Spinal cord (tissue), 10 donors: ENCODE results near the gene TEX19. TPM values are rescaled to one million over a fixed set of nuclear protein-coding genes. Genes with fewer than 3 reads are reported as not detected.

Experiments used
- DNase-seq, 6 donors: peaks; one replicate each; pipeline versions ENCODE4 v3.0.0 to v3.0.0-alpha.2; 2013 to 2015; ENCODE audit warnings: low spot score in 6 of 6, low read depth in 4 of 6
- H3K27ac ChIP-seq: one replicate; pipeline ENCODE4 v1.5.1; 2013; ENCODE audit warnings: low read depth, low read length, control low read depth
- H3K27me3 ChIP-seq: one replicate; pipeline ENCODE4 v1.6.1; 2013; ENCODE audit warnings: low read length; ENCODE audit not compliant: control insufficient read depth, insufficient read depth
- H3K36me3 ChIP-seq: one replicate; pipeline ENCODE4 v1.6.1; 2013; ENCODE audit warnings: low read length; ENCODE audit not compliant: control insufficient read depth, insufficient read depth
- H3K4me1 ChIP-seq: one replicate; pipeline ENCODE4 v1.6.1; 2013; ENCODE audit warnings: low read length; ENCODE audit not compliant: control insufficient read depth, insufficient read depth
- H3K4me3 ChIP-seq: one replicate; pipeline ENCODE4 v1.5.1; 2013; ENCODE audit warnings: low read depth, low read length, control low read depth
- H3K9me3 ChIP-seq: one replicate; pipeline ENCODE4 v1.6.1; 2013; ENCODE audit warnings: low read length; ENCODE audit not compliant: control insufficient read depth, insufficient read depth
- WGBS: methylation state at CpG from one replicate; pipeline ENCODE4 v1.1.5; 2013; ENCODE audit warnings: missing lambda C conversion rate; ENCODE audit not compliant: insufficient coverage; 5-methylcytosine and 5-hydroxymethylcytosine counted together
- polyA plus RNA-seq, 2 donors: library from polyadenylated mRNA; unstranded; fragments of 120-200 nt; gene quantifications; one replicate each; pipeline ENCODE4 v1.2.1, GENCODE V29; 2013; ENCODE audit not compliant: insufficient read length in 2 of 2
- total RNA-seq, 2 donors: library from RNA; depleted of rRNA in 1 of 2; stranded (reverse); fragments of 120-200 nt in 1 of 2; fragments of >200 nt in 1 of 2; gene quantifications; one replicate each; pipeline versions ENCODE4 v1.2.3 to v1.2.4, GENCODE V29; 2013 to 2014
- donor health status: healthy.

The TEX19 gene
- total and polyA plus RNA-seq, 4 donors, result not detected

DNA sequence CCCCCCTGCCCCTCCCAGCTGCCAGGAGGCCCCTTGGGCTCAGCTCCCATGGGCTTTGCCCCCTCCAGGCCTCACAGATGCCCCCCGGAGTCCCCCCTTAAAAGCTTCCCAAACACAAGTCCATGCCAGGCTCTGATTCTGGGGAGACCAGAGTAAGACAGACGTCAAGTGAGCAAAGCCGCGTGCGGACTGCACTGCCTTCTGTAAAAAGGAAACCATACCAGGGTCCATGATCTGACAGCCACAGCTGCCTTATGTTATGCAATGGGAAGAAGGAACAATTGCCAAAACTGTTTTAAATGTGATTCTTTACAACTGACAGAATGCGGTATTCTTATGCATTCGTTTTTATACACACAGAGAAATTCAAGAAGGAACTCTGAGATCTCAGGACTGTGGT is 41.2 kb downstream of the TEX19 start:
- no peak overlapping the region for H3K27ac ChIP-seq
- H3K4me3 ChIP-seq, result no peak overlapping the region
- H3K4me1 ChIP-seq, result peaks cover 14% of the 10 kb centered on the region
- WGBS, result 72% methylated on average over 4 of the region's 7 CpGs
- H3K9me3 ChIP-seq, result no peaks in the 10 kb centered on the region
- H3K36me3 ChIP-seq, result peaks cover 75% of the 10 kb centered on the region
- peak in 1 of 6 donors; percentile 12 for DNase-seq
- no peaks in the 10 kb centered on the region for H3K27me3 ChIP-seq

DNA sequence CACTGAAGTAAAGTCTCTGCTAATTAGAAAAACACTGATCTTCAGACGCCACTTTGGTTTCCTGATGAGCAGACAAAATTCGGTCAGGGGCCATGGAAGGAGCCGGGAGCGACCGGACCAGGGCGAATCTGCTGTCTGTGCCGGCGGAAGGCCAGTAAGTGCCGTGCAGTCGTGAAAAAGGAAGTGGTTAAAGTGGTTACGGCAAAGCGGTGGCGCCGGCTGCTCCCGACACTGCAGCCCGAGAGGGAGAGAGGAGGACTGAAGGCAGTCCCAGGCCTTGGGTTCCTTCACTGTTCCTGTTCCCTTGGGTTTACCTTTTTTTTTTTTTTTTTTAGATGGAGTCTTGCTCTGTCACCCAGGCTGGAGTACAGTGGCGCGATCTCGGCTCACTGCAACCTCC is 41.8 kb downstream of the TEX19 start:
- Histone ChIP-seq H3K36me3 (peaks cover 75% of the 10 kb centered on the region), H3K4me3 (no peak overlapping the region), H3K9me3 (no peaks in the 10 kb centered on the region), H3K27ac (no peak overlapping the region), H3K27me3 (no peaks in the 10 kb centered on the region), H3K4me1 (peaks cover 14% of the 10 kb centered on the region)
- no peak for DNase-seq
- WGBS, result 87% methylated on average over 15 of the region's 19 CpGs

DNA sequence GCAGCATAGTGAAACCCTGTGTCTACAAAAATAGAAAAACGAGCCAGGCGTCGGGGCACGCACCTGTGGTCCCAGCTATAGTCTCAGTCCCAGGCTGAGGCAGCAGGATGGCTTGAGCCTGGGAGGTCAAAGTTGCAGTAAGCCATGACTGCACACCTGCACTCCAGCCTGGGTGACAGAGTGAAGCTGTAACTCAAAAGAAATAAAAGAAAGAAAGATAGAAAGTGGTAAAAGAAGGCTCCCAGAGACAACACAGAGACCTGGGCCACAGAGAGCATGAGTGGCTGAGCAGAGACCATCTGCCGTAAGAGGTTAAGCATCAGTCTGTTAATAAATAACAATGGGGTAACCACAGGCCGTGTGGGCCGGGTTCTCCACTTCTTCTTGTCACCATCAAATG is 43.8 kb downstream of the TEX19 start:
- no peak overlapping the region for H3K4me3 ChIP-seq
- H3K36me3 ChIP-seq, result peaks cover 73% of the 10 kb centered on the region
- WGBS, result 94% methylated on average over 4 of the region's 7 CpGs
- H3K27ac ChIP-seq, result no peak overlapping the region
- no peaks in the 10 kb centered on the region for H3K27me3 ChIP-seq
- no peak for DNase-seq
- no peaks in the 10 kb centered on the region for H3K9me3 ChIP-seq
- H3K4me1 ChIP-seq, result peaks cover 14% of the 10 kb centered on the region

DNA sequence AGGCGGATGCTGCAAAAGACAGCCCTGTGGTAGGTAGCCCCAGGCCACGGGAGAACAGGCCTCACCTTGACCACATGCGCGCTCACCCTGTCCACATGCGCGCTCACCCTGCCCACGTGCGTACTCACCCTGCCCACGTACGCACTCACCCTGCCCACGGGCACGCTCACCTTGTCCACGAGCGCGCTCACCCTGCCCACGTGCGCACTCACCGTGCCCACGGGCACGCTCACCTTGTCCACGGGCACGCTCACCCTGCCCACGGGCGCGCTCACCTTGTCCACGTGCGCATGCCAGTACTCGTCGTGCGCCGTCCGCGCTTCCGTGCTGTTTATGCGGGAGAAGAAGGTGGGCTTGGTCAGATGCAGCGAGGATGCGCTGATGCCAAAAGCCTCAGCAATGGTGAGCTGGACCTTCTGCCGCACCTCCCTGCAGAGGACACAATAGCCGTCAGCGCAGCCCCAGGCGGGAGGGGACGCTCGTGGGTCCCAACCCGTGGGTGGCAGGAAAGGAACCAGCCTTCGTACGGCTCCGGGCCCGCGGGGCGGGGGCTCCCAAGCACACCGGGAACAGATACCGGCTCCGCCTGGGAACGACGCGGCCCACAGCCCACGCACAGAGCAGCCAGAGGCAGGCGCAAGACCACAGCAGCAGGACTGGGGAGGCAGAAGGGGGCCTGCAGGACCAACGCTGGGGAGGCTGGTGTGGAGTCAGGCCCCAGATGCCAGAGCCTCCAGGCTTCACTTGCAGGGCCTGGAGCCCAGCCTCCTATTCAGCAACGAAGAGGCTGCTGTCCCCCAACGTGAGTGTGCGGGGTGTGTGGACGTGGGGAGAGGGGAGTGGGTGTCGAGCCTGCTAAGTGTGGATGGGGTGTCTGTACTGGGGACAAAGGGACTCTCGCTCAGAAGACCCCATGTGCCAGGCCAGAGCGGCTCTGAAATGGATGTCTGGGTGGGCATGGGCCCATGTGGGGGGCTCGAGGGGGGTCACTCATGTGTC is 44.9 kb downstream of the TEX19 start:
- no peak for DNase-seq
- WGBS, result 97% methylated on average over 65 of the region's 67 CpGs
- peaks cover 13% of the 10 kb centered on the region for H3K4me1 ChIP-seq
- no peak overlapping the region for H3K27ac ChIP-seq
- peaks cover 78% of the 10 kb centered on the region for H3K36me3 ChIP-seq
- H3K4me3 ChIP-seq, result no peak overlapping the region
- no peaks in the 10 kb centered on the region for H3K27me3 ChIP-seq
- no peaks in the 10 kb centered on the region for H3K9me3 ChIP-seq

DNA sequence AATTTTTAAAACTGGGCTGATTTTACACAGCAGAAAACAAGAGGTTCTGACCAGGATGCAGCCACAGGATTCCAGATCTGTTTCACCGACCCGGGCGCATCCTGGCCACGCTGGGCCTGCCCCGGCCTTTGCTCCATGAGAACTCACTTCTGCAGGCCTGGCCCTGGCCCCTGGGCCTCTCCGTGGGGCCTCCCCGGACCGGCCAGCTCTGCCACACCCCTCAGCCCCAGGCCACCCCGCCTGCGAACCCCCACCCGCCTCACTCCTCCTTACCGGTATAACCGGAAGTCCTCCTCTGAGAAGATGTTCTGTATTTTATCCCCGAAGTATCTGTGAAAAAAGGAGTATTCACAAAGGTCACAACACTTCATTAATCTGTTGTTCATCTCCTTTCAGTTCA is 46.0 kb downstream of the TEX19 start:
- WGBS, result 91% methylated on average over 10 of the region's 14 CpGs

DNA sequence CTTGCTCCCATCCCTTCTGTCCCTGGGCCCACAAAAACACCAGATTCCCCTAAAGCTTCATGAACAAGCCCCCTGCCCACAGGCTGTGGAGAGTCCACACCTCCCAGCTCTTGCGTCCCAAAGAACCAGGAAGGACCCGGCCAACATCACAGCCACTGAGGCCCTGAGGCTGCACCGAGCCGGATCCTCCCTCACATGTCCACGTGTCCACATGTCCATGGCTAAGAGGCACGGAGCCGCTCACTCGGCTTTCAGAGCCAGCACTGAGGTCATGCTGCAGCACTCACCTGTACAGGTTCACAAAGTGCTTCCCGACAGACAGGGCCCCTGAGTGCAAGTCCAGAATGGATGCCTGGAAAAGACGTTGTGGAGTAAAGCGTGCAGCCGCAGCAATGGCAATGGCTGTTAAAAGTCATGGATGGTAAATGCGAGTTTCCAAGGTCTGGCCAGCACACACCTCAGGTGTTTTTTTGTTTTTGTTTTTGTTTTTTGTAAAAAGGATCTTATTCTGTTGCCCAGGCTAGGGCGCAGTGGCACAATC is 47.2 kb downstream of the TEX19 start:
- H3K36me3 ChIP-seq, result peaks cover 74% of the 10 kb centered on the region
- H3K27ac ChIP-seq, result no peak overlapping the region
- 97% methylated on average over 13 of the region's 14 CpGs for WGBS
- no peak overlapping the region for H3K4me3 ChIP-seq
- no peak for DNase-seq
- H3K27me3 ChIP-seq, result no peaks in the 10 kb centered on the region
- H3K4me1 ChIP-seq, result no peaks in the 10 kb centered on the region
- H3K9me3 ChIP-seq, result no peaks in the 10 kb centered on the region

More for the DNA sequence above, 46.0 kb downstream of the TEX19 start:
- Histone ChIP-seq H3K4me3 (no peak overlapping the region), H3K4me1 (peaks cover 2% of the 10 kb centered on the region), H3K9me3 (no peaks in the 10 kb centered on the region), H3K27me3 (no peaks in the 10 kb centered on the region), H3K36me3 (peaks cover 76% of the 10 kb centered on the region), H3K27ac (no peak overlapping the region)
- no peak for DNase-seq

DNA sequence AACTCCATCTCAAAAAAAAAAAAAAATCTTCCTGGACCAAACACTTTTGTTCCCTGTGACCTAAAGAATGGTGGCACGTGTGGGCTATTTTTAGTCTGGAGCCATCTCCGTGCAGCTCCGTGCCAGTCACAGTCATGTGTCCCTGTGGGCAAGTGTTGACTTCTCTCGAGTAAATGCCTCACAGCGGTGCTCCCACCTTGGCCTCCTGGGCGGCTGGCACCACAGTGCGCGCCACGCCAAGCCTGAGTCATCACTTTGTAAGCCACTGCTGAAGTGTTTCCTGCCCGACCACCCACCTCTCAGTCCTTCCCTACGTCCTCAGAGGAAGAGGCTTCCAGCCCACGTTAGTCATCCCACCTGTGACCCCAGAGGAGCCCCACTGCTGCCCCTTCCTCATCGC is 48.2 kb downstream of the TEX19 start:
- no peak for DNase-seq
- WGBS, result 93% methylated on average over 13 of the region's 13 CpGs
- H3K4me3 ChIP-seq, result no peak overlapping the region
- H3K27ac ChIP-seq, result no peak overlapping the region
- no peaks in the 10 kb centered on the region for H3K4me1 ChIP-seq
- peaks cover 69% of the 10 kb centered on the region for H3K36me3 ChIP-seq
- H3K9me3 ChIP-seq, result no peaks in the 10 kb centered on the region
- no peaks in the 10 kb centered on the region for H3K27me3 ChIP-seq

DNA sequence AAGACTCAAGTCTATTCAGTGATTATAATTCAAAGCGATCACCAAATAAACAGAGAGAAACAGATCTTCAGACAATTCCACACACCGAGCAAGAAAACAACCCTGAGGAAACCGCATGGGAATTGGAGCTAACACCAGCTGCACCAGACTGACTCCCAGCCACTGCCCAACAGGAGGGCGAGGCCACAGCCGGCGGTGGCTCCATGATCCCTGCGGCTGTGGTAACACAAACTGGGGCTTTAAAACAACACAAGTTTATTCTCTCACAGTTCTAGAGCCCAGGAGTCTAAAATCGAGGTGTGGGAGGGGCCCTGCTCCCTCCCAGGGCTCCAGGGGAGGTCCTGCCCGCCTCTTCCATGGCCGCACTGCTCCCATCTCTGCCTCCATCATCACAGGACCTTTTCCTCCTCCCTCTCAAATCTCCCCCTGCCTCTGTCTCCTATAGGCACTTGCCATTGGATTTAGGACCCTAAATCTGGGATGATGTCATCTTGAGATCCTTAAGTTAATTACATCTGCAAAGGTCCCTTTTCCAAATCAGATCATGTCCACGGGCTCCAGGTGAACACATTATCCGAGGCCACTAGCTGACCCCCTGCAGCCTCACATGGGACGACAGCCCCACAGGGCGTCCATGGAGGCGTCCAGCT is 49.4 kb downstream of the TEX19 start:
- no peaks in the 10 kb centered on the region for H3K4me1 ChIP-seq
- no peaks in the 10 kb centered on the region for H3K9me3 ChIP-seq
- peaks cover 68% of the 10 kb centered on the region for H3K36me3 ChIP-seq
- no peak for DNase-seq
- H3K4me3 ChIP-seq, result no peak overlapping the region
- H3K27ac ChIP-seq, result no peak overlapping the region
- H3K27me3 ChIP-seq, result no peaks in the 10 kb centered on the region
- 87% methylated on average over 12 of the region's 15 CpGs for WGBS

DNA sequence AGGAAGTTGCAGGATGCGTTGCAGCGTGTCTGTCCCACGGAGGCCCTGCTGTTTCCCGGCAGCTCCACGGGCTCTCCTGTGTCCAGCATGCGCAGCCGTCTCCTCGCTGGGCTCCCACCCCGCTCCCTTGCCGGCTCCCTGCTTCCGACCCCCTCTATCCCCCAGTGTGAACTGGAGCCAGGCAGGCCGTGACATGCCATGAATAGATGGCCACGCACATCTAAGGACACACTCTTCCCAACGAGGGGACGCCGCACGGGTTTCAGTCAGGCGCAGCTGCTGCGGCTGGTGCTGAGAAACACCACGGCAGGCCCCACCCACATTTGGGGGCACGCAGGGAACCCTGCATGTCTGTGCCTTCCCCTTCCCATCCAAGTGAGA is 49.9 kb downstream of the TEX19 start:
- WGBS, result 89% methylated on average over 21 of the region's 21 CpGs
- Histone ChIP-seq H3K9me3 (no peaks in the 10 kb centered on the region), H3K36me3 (peaks cover 65% of the 10 kb centered on the region), H3K4me3 (no peak overlapping the region), H3K27ac (no peak overlapping the region), H3K27me3 (no peaks in the 10 kb centered on the region), H3K4me1 (no peaks in the 10 kb centered on the region)
- no peak for DNase-seq
